OCI-LY1 (cell line): ENCODE data around the gene DEPDC1B.
A peak's percentile ranks its signal among the peaks of the same experiment; 100 is the strongest.

Experiments
- H2AFZ ChIP-seq: fragments of 200-600 bp; sonication (generic), shearing (Covaris generic); 2 replicates; pipeline ENCODE4 v1.6.0; 2014; ENCODE audit warnings: antibody characterized with exemption, mild to moderate bottlenecking, low read length
- H3F3A ChIP-seq: fragments of 200-600 bp; sonication (generic), shearing (Covaris generic); 2 replicates; pipeline ENCODE4 v1.6.0; 2014; ENCODE audit warnings: mild to moderate bottlenecking, antibody characterized with exemption, low read length, moderate library complexity; ENCODE audit not compliant: insufficient read depth
- H3K27ac ChIP-seq: fragments of 200-600 bp; sonication (generic); 2 replicates; pipeline ENCODE4 v1.5.1; 2014; ENCODE audit warnings: low read length, mixed run types, mild to moderate bottlenecking, low read depth; ENCODE audit not compliant: poor library complexity, severe bottlenecking
- H3K27me3 ChIP-seq: fragments of 200-600 bp; sonication (generic); 2 replicates; pipeline ENCODE4 v1.6.0; 2014; ENCODE audit warnings: antibody characterized with exemption, mild to moderate bottlenecking, low read length, moderate library complexity; ENCODE audit not compliant: insufficient read depth
- H3K36me3 ChIP-seq: fragments of 200-600 bp; sonication (generic); 2 replicates; pipeline ENCODE4 v1.6.1; 2014; ENCODE audit warnings: mild to moderate bottlenecking, antibody characterized with exemption, low read length, moderate library complexity, mixed read lengths; ENCODE audit not compliant: insufficient read depth
- H3K4me1 ChIP-seq: fragments of 200-600 bp; sonication (generic); 2 replicates; pipeline ENCODE4 v1.5.1; 2014; ENCODE audit warnings: mild to moderate bottlenecking, low read length, moderate library complexity; ENCODE audit not compliant: insufficient read depth, severe bottlenecking
- H3K4me2 ChIP-seq: fragments of 200-600 bp; sonication (generic), shearing (Covaris generic); 2 replicates; pipeline ENCODE4 v1.6.1; 2014; ENCODE audit warnings: low read length
- H3K4me3 ChIP-seq: fragments of 200-600 bp; sonication (generic); 2 replicates; pipeline ENCODE4 v1.5.1; 2014; ENCODE audit warnings: low read length, low read depth, mild to moderate bottlenecking, mixed read lengths; ENCODE audit not compliant: poor library complexity, severe bottlenecking
- H3K79me2 ChIP-seq: fragments of 200-600 bp; shearing (Covaris generic); 2 replicates; pipeline ENCODE4 v1.6.1; 2016; ENCODE audit warnings: mixed run types, low read length, mixed read lengths; ENCODE audit not compliant: insufficient read depth
- H3K9ac ChIP-seq: fragments of 200-600 bp; sonication (generic), shearing (Covaris generic); 2 replicates; pipeline ENCODE4 v1.6.1; 2014; ENCODE audit warnings: mild to moderate bottlenecking, low read length, mixed read lengths
- H3K9me2 ChIP-seq: fragments of 200-600 bp; sonication (generic), shearing (Covaris generic); 2 replicates; pipeline ENCODE4 v1.6.1; 2014; ENCODE audit warnings: low read depth, mild to moderate bottlenecking, low read length, mixed read lengths
- H3K9me3 ChIP-seq: fragments of 200-600 bp; shearing (Covaris generic); 2 replicates; pipeline ENCODE4 v1.6.1; 2014; ENCODE audit warnings: low read length, mixed read lengths
- H4K20me1 ChIP-seq: fragments of 200-600 bp; sonication (generic), shearing (Covaris generic); 2 replicates; pipeline ENCODE4 v1.6.0; 2016; ENCODE audit warnings: mild to moderate bottlenecking, low read length; ENCODE audit not compliant: insufficient read depth
- CTCF ChIP-seq: fragments of 200-600 bp; sonication (generic), shearing (Covaris generic); IDR thresholded peaks from 2 replicates; pipeline ENCODE4 v1.5.1; 2017; ENCODE audit warnings: mild to moderate bottlenecking, antibody characterized with exemption, low read length, moderate library complexity, mixed read lengths
- EZH2 ChIP-seq: fragments of 200-600 bp; sonication (generic), shearing (Covaris generic); IDR thresholded peaks from 2 replicates; pipeline ENCODE4 v1.8.0; 2017; ENCODE audit warnings: borderline replicate concordance, mixed run types, mild to moderate bottlenecking, antibody characterized with exemption, low read length, moderate library complexity, mixed read lengths

The DEPDC1B gene

GRCh38 chr5:60699609-60700415, at the start of gene DEPDC1B:
Gene DEPDC1B, minus strand, starts transcription at chr5:60700166. Its CDS starts 73 bp downstream, at chr5:60700093.
- TF ChIP-seq CTCF (peak; percentile 57; the same call in 1 of the 2 replicates), EZH2 (no peak)
- H3K4me3 ChIP-seq = peak within 1 kb of the TSS; percentile 87

GRCh38 chr5:60744682-60745081, 44.7 kb upstream of the DEPDC1B start:
- H3K27ac ChIP-seq = no peak overlapping the region
- H2AFZ ChIP-seq = no peak overlapping the region
- H3K4me3 ChIP-seq = no peak overlapping the region
- no peaks in the 10 kb centered on the region for H3K36me3 ChIP-seq
- no peaks in the 10 kb centered on the region for H3K4me1 ChIP-seq
- no peaks in the 10 kb centered on the region for H3K9me3 ChIP-seq
- TF ChIP-seq CTCF (no peak), EZH2 (no peak)
- no peak overlapping the region for H3K4me2 ChIP-seq
- no peaks in the 10 kb centered on the region for H3K79me2 ChIP-seq
- no peak overlapping the region for H3K9ac ChIP-seq
- no peaks in the 10 kb centered on the region for H3F3A ChIP-seq
- no peaks in the 10 kb centered on the region for H3K9me2 ChIP-seq
- H4K20me1 ChIP-seq = no peaks in the 10 kb centered on the region
- no peaks in the 10 kb centered on the region for H3K27me3 ChIP-seq

More at GRCh38 chr5:60699609-60700415, at the start of gene DEPDC1B:
- H3K79me2 ChIP-seq = peaks cover 44% of the 10 kb centered on the region
- peak within 1 kb of the TSS; percentile 87 for H3K4me2 ChIP-seq
- no peaks in the 10 kb centered on the region for H3K27me3 ChIP-seq
- no peaks in the 10 kb centered on the region for H3K9me3 ChIP-seq
- H3K4me1 ChIP-seq = peaks cover 40% of the 10 kb centered on the region
- H3F3A ChIP-seq = no peaks in the 10 kb centered on the region
- H3K36me3 ChIP-seq = peaks cover 6% of the 10 kb centered on the region; the same call in 1 of the 2 replicates
- peak within 1 kb of the TSS; percentile 88 for H2AFZ ChIP-seq
- no peaks in the 10 kb centered on the region for H3K9me2 ChIP-seq
- H3K27ac ChIP-seq = peak within 1 kb of the TSS; percentile 73
- peak within 1 kb of the TSS; percentile 89 for H3K9ac ChIP-seq
- H4K20me1 ChIP-seq = no peaks in the 10 kb centered on the region

GRCh38 chr5:60743511-60744314, 43.7 kb upstream of the DEPDC1B start:
- H3K27me3 ChIP-seq = no peaks in the 10 kb centered on the region
- no peaks in the 10 kb centered on the region for H4K20me1 ChIP-seq
- H3K79me2 ChIP-seq = no peaks in the 10 kb centered on the region
- H3K4me2 ChIP-seq = no peak overlapping the region
- no peak overlapping the region for H2AFZ ChIP-seq
- H3K9me3 ChIP-seq = no peaks in the 10 kb centered on the region
- no peaks in the 10 kb centered on the region for H3K9me2 ChIP-seq
- H3K36me3 ChIP-seq = no peaks in the 10 kb centered on the region
- H3K4me1 ChIP-seq = no peaks in the 10 kb centered on the region
- TF ChIP-seq EZH2 = no peak
- H3K9ac ChIP-seq = no peak overlapping the region
- H3K4me3 ChIP-seq = no peak overlapping the region
- no peak overlapping the region for H3K27ac ChIP-seq
- no peaks in the 10 kb centered on the region for H3F3A ChIP-seq
